GM10248 (cell line): ENCODE results near the gene MELTF.

Experiments used
- CTCF ChIA-PET: fragments of 300-600 bp; sonication (Branson Sonifier 250); formaldehyde crosslinking; extraction: SDS; loops from one replicate; lab custom pipeline; 2021; ENCODE audit warnings: antibody characterized with exemption; lab: Yijun Ruan, JAX
- POLR2A ChIA-PET: fragments of 350-650 bp; sonication (Branson Sonifier 250); formaldehyde crosslinking; extraction: SDS; loops from one replicate; lab custom pipeline; 2020; ENCODE audit warnings: antibody characterized with exemption; lab: Yijun Ruan, JAX
- DNase-seq: peaks from one replicate; pipeline ENCODE4 v3.0.0; 2012; ENCODE audit errors: extremely low spot score
- TF ChIP-seq, protein P1 (sequence below): IDR thresholded peaks from 2 replicates; pipeline ENCODE4 v1.5.1; 2012; ENCODE audit warnings: mild to moderate bottlenecking, low read depth; ENCODE audit errors: extremely low read depth, missing control alignments, control extremely low read depth

MELTF gene

GRCh38 chr3:196968233-196969133, 61.1 kb downstream of the MELTF start, which contains the start of gene PIGZ:
Gene PIGZ, minus strand, starts transcription at chr3:196968833. Its CDS starts 16,802 bp downstream, at chr3:196952031.
- TF ChIP-seq, protein P1, sequence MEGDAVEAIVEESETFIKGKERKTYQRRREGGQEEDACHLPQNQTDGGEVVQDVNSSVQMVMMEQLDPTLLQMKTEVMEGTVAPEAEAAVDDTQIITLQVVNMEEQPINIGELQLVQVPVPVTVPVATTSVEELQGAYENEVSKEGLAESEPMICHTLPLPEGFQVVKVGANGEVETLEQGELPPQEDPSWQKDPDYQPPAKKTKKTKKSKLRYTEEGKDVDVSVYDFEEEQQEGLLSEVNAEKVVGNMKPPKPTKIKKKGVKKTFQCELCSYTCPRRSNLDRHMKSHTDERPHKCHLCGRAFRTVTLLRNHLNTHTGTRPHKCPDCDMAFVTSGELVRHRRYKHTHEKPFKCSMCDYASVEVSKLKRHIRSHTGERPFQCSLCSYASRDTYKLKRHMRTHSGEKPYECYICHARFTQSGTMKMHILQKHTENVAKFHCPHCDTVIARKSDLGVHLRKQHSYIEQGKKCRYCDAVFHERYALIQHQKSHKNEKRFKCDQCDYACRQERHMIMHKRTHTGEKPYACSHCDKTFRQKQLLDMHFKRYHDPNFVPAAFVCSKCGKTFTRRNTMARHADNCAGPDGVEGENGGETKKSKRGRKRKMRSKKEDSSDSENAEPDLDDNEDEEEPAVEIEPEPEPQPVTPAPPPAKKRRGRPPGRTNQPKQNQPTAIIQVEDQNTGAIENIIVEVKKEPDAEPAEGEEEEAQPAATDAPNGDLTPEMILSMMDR = no peak
- ChIA-PET POLR2A (interaction anchor here (0.6 kb wide), 1 partner anchor 329 kb away, joined by 9 read pairs; no protein-coding TSS in a partner anchor), CTCF (no interaction called here)
- peak; percentile 81 for DNase-seq

DNA sequence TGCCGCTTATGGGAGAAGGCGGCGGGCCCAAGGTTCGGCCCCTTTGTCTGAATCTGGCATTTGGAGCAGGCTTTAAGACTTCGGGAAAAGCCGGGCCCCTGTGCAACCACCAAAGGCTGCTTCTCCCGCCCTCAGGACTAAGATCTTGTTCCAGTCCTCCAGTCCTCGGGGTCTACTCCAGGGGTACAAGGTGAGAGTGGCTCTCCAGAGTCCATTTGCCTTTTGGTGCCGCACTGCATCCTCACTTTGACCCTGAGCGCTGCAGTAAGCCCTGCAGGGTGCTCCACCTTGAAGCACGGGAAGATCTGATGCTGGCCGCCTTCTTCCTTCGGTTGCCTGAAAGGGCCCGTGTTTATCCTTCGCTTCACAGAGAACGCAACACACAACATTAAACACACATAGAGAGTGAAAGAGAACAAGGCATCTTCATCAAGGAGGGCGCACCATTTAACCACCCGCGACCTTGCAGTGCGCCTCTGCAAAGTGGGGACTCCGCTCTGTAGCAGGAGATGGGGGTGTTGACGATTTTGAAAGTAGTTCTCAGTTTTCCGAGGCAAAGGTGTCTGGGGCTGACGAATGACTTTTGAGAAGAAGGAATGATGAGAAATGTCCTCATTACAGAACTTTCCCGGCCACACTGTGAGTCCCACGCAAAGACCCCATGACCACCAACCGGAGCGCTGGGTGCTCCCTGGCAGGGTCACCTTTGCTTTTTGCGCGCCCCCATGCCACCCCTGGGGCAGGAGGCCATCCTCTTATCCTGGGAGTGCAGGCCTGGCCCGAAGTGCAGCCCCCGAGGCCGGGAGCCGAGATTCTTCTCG, 62.0 kb downstream of the MELTF start:
- POLR2A ChIA-PET = interaction anchor here (0.6 kb wide), 1 partner anchor 330 kb away, joined by 9 read pairs; no protein-coding TSS in a partner anchor
- CTCF ChIA-PET = no interaction called here
- no peak for DNase-seq
- TF ChIP-seq, protein P1 = no peak

DNA sequence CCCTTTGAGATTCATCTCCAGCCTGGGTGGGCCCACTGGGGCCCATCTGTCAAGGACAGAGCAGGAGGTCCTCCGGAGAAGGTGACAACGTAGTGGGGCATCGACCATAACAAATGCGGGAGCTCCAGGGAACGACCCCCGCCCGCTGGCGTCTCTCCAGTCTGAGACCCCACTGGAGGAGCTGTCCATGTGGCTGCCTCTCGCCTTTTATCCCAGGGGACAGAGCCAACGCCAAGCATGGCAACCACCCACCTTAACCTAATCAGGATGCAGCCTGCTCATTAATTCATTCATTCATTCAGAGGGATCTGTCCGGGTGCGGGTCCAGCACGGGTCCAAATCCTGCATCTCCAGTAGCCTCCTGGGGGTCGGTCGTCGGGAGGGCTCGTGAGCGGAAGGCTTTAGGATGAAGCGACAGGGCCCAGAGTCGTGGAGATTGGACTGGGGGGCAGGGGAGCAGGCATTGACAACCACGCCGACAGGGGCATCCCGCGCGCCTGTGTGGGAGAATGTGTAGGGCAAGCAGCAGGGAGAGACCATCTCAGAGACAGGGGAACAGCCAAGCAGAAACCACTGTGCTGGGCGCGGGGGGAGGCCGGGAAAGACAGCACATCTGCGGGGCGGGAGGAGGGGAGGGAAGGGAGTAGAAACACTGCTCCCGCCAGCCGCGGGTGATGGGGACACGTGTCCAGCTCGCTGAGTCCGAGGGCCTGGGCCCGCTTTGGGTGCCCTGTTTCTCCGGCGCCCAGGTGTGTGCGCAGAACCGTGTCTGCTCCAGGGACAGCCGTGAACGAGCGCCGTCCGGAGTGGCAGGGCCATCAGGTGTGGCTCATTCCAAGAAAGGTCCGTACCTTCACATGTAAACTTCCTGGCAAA, 62.9 kb downstream of the MELTF start:
- ChIA-PET CTCF (interaction anchor here (1.2 kb wide), 1 partner anchor 25 kb away, joined by 3 read pairs; the partner anchor contains the start of gene NCBP2), POLR2A (no interaction called here)
- DNase-seq = no peak
- TF ChIP-seq, protein P1 = no peak

GRCh38 chr3:196965804-196966173, 63.8 kb downstream of the MELTF start:
- ChIA-PET POLR2A (no interaction called here), CTCF (interaction anchor here (0.9 to 1.2 kb wide), 2 partner anchors 24 to 221 kb away, joined by 3 read pairs; partner anchors contain the start of gene NCBP2)
- TF ChIP-seq, protein P1 = no peak
- no peak for DNase-seq

DNA sequence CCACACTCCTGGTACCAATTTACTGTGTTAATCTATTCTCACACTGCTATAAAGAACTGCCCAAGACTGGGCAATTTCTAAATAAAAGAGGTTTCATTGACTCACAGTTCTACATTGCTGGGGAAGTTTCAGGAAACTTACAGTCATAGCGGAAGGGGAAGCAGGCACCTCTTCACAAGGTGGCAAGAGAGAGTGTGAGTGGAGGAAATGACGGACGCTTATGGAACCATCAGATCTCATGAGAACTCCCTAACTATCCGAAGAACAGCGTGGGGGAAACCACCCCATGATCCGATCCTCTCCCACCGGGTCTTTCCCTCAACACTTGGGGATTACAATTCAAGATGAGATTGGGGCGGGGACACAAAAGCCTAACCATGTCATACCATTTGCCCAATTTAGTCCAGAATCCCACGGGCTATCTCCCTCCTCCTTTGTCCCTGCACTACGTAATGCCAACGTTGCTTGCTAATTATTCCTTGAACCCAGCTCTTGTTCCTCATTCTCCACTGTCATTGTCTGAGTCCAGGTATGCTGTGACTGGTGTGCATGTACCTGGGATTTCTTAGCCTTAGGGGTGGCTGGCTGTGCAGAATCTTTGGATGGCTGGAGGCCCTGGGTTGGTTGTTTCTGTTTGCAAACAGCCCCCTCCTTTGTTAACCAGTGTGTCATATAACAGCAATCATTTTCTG, 64.4 kb downstream of the MELTF start:
- CTCF ChIA-PET = interaction anchor here (0.9 to 1.2 kb wide), 2 partner anchors 23 to 222 kb away, joined by 3 read pairs; partner anchors contain the start of gene NCBP2
- TF ChIP-seq, protein P1 = no peak
- DNase-seq = no peak
- POLR2A ChIA-PET = no interaction called here
